Dedifferentiated amniotic fluid mesenchymal stem cell (primary cell): ENCODE measurements around the gene RYR3.

Source experiments
- DNase-seq: peaks from one replicate; pipeline ENCODE4 v3.0.0-alpha.2; 2016; ENCODE audit errors: extremely low spot score

Gene RYR3

DNA sequence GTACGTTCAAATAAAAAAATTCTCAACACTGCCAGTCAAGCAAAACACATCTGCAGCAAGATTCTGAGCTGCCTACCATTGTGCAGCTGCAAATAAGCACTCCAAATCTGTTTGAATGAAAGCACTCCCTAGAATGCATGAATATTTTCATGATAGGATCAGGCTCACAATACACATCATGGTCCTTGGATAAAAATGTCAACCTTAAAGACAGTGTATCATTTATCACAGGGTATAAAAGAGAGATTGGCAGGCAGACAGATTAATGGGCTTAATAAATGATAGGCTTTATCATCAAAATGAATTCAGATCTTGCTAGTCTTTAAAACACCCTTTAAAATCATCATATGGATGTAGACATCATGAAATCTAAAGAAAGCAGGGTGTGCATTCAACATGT, 9.2 kb downstream of the RYR3 start:
- DNase-seq: no peak

DNA sequence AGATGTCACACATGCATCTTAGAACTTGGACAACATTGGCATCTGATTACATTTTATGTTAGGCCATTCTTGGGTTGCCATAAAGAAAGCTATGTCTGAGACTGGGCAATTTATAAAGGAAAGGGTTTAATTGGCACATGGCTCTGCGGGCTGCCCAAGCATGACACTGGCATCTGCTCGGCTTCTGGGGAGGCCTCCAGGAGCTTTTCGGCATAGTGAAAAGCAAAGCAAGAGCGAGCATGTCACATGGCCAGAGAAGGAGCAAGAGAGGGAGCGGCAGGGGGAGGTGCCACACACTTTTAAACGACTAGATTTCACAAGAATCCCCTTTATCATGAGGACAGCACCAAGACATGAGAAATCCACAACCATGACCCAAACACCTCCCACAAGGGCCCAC, 11.3 kb downstream of the RYR3 start:
- DNase-seq: no peak

DNA sequence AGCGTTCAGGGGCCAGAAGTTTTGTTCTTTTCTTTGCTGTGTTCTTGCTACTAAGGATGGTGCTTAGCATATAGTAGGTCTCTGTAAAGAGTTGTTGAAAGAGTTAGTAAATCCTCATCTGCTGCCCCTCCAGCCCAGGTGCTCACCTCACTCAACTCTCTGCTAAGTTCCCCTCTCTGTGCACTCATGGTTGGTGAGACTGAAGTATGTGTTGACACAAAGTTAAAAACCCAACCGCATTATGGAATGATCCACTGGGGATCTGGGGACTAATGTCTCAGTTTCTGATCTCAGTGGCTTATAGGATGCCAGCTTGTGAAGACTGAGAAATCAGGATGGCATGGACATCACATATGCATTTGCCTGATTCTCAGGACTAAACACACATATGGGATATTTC, 13.8 kb downstream of the RYR3 start:
- no peak for DNase-seq

DNA sequence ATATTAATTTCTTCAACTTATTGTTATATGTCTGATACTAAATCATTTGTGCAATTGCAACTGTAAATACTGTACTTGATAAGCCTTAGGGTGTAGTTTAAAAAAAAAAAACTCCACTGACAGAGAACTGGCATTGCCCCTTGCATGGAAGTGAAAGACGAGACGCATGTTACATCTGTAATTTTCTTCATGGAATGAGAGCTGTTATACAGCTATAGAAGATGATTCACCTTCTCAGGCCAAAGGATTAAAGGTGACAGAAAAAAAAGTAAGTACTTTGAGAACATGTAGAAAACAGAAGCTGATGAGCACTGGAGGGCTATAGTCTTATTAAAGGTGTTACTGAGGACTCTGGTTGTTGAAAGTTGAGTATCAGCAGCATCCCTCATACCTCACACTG, 16.1 kb downstream of the RYR3 start:
- no peak for DNase-seq

DNA sequence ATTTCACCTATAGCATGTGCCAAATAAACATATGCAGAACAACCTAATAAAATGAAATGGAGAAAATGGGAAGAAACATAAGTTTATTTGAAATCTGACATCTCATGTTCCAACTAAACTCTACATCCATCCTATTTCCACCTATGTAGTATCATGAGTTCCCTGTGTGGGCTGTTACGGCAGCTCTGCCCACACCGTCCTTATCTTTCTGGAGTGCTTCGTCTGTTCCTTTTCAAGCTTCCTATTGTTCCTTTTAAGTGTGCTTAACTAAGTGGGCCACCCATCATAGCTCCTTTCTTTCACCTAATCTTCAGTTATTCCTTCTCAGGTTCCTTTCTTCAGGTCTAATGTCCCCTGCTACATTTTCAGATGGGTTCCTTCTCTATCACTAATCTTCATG, 17.3 kb downstream of the RYR3 start:
- DNase-seq: no peak

DNA sequence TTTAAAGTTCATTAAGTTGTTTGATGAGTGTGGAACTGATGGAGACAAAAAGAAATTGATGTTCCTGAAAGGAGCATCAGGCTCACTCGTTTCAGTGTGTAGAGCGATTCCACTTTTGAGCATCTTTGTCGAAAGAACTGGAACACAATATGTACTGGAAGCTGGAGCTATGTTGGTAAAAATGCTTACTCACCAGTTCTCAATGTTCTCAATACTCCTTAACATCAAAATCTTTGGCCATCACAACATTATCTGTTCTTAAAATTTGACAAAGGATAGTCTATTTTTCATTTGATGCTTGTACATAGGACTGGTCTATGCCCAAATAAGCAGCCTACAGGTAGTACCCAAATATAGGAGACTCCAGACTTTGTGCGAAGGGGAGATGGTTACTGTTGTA, 18.7 kb downstream of the RYR3 start:
- no peak for DNase-seq

GRCh38 chr15:33330931-33331330, 20.2 kb downstream of the RYR3 start:
- no peak for DNase-seq

- no peak for DNase-seq
Measured at GRCh38 chr15:33341953-33342352, 31.2 kb downstream of the RYR3 start.

- no peak for DNase-seq
Measured at GRCh38 chr15:33343275-33343674, 32.5 kb downstream of the RYR3 start.

DNA sequence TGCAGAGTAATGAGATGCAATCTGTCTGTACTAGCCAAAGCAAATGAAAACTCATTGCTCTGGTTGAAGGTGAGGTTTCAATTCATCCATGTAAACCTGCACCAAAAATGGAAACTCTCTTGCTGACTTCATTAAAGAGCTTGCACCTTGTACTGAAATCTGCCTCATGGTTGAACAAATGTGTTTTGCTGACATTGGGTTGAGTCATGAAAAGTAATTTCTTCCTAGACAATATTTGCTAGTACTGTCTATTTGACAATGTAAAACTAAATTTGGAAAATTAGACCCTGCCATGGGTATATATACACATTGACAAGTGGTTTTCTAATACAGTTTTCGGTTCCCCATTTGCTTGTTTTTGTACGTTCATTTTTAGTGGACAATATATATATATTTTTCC, 33.3 kb downstream of the RYR3 start:
- no peak for DNase-seq

DNA sequence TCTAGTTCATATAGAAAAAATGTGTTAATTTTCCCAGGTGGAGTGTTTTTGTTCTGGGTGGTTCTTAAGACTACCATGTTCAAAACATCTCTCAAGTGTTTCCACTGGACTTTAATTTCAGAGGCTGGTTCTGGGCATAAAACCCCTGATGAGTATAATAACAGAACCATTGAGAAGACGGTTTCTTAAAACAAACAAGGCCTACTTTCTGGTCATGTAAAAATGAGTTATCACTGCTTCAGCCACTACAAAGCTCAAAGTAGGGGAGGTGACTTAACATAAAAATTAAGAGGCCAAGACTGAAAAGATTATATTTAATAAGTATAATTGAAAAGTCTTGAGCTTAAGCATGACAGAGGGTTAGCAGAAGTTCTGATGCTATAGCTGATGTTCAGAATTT, 33.8 kb downstream of the RYR3 start:
- no peak for DNase-seq

GRCh38 chr15:33354411-33354810, 43.6 kb downstream of the RYR3 start:
- DNase-seq: no peak

DNA sequence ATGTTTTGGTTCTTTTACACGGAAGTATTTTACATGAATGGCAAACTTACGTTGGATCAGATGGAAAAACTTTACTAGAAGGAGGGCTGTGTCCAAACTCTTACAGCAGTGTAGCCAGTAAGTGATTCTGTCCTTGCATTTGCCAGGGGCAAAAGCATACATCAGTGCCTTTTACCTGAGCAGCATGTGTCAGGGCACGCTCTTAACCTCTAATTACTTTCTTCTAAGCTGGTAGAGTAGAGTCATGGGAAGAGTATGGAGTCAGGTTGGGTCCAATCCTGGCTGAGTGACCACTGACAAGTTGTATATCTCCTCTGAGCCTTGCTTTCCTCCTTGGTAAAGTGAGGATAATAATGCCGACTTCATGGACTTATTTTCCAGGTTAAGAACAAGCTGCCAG, 47.1 kb downstream of the RYR3 start:
- DNase-seq: no peak

GRCh38 chr15:33358306-33358705, 47.5 kb downstream of the RYR3 start:
- no peak for DNase-seq

- no peak for DNase-seq
Measured at GRCh38 chr15:33360886-33361285, 50.1 kb downstream of the RYR3 start.

DNA sequence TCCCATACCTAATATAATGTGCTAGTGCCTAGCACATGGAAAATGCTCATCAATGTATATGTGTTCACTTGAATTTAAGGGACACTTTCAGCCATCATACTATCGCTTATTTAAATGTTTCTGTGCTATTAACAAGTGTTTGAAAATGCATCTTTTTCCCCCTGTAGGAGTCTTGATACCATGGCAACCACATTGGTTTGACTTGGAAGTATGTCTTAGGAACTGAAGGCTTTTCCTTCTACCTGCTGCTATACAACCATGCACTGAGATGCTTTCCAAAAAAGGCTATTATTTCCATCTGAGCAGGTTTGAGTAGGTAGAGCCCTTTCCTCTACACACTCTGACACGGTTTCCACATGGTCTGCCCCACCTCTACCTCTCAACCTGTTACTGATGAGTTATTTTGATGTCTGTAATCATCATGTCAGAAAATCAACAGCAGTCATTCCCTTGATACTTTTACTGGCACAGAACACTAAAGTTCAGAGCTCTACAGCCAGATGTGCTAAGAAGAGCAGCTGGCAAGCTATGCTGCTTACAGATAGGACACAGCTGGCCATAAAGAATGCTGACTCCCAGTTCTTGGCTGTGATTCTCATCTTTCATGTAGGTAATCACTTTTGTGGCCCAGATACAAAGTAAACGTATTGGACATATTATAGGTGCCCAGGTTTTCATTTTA, 59.3 kb downstream of the RYR3 start:
- DNase-seq: no peak

GRCh38 chr15:33370623-33371020, 59.9 kb downstream of the RYR3 start:
- no peak for DNase-seq

- no peak for DNase-seq
Measured at GRCh38 chr15:33371159-33371558, 60.4 kb downstream of the RYR3 start.

DNA sequence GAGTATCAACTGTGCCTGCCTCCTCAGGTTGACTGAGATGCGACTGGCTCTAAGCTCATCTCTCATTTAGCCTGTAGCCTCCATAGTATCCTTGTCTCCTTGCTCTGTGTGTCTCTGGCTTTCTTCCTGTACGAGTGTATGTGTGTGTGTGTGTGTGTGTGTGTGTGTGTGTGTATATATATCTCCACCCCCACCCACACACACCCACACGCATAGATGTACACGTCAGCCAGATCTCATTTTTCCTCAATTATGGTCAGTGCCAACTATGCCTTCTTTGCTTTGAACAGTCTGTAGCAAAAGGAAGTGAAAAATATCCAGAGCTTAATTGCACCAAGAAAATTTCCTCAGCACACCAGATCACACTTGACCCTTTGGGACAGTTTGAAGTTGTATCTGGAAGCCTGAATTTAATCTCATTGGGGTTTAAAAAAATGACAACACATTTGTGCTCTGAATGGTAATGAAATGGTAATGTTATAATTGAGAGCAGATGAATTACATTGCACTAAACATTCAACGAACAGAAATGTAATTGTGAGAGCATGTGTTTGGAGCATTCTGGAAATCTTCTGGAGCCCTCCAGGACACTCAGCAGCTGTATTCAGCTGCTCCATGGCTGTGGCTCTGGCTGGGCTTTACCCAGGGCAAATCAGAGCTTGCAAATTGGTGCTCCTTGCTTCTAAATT, 63.6 kb downstream of the RYR3 start:
- DNase-seq: no peak

GRCh38 chr15:33375236-33375635, 64.5 kb downstream of the RYR3 start:
- no peak for DNase-seq

- no peak for DNase-seq
Measured at GRCh38 chr15:33377204-33377603, 66.4 kb downstream of the RYR3 start.

DNA sequence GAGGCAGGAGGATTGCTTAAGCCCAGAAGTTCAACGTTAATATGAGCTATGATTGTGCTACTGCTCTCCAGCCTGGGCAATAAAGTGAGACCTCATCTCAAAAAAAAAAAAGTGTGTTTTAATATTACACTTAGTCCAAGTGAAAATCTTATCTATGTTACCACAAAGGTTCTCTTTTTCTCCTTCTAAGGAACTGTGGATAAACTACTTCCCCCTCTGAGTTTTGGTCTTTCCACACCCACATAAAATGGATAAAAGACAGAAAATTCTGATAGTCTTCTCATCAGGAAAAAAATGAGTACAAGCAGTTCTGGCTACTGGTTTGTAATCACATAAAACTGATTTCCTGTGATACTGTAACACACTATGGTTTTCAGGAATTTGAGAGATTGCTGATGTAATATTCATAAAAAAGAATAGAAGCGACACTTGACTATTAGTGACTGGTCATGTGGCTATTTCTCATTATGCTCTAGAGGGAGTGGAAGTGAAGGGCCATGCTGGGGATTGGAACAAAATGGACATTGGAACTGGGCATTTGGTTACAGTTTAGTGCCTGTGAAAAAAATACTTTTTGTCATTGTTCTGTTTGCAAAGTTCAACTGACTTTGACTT, 68.2 kb downstream of the RYR3 start:
- no peak for DNase-seq

DNA sequence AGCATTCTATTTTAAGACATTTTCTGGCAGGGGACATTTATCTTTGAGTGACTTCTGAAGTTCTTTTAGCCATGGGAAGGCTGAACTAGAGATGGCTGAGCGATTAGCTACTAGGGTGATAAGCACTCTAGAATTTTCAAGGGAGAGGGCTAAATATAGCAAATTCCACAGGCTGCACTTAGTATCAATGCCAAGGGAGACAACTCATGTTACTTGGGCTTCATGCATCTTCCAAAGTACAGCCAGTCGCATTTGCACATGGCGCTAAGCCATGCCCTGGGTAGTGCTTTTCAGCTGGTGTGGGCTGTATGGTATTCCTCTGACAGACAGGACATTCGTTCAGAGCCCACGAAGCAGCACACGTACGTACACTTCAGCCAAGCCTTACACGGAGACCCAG, 69.6 kb downstream of the RYR3 start:
- DNase-seq: no peak
